HepG2 (cell line): ENCODE measurements around the gene RMI2. TPM values are rescaled to one million over a fixed set of nuclear protein-coding genes. Genes with fewer than 3 reads are reported as not detected.

Experiments
- NRL ChIP-seq: sonication (generic); formaldehyde crosslinking; IDR thresholded peaks from 2 replicates; pipeline ENCODE4 v1.5.0; 2020; ENCODE audit warnings: missing genetic modification reagents, mild to moderate bottlenecking, moderate library complexity, borderline replicate concordance
- PCBP2 ChIP-seq: fragments of 200-400 bp; formaldehyde crosslinking; optimal IDR thresholded peaks from 2 replicates; pipeline ENCODE3; 2018; ENCODE audit warnings: low read length, low read depth; ENCODE audit not compliant: poor library complexity, severe bottlenecking
- POLR2G ChIP-seq: fragments of 200-400 bp; formaldehyde crosslinking; IDR thresholded peaks from 2 replicates; pipeline ENCODE4 v1.6.1; 2018; ENCODE audit warnings: mild to moderate bottlenecking, low read depth, low read length, moderate library complexity
- PRDM15 ChIP-seq: sonication (generic); formaldehyde crosslinking; IDR thresholded peaks from 2 replicates; pipeline ENCODE4 v1.4.0; 2020; ENCODE audit warnings: missing genetic modification reagents
- RFXAP ChIP-seq: sonication (generic); formaldehyde crosslinking; IDR thresholded peaks from 2 replicates; pipeline ENCODE4 v1.4.0; 2020; ENCODE audit warnings: missing genetic modification reagents, borderline replicate concordance
- ZEB1 ChIP-seq: IDR thresholded peaks from 2 replicates; pipeline ENCODE4 v1.6.1; 2012; ENCODE audit warnings: mild to moderate bottlenecking, low read depth, inconsistent platforms; ENCODE audit not compliant: insufficient replicate concordance
- ZNF574 ChIP-seq: sonication (generic); formaldehyde crosslinking; IDR thresholded peaks from 2 replicates; pipeline ENCODE4 v1.4.0; 2020; ENCODE audit warnings: missing genetic modification reagents
- polyA plus RNA-seq, 8 experiments: library from polyadenylated mRNA; depleted of rRNA in 3 of 8; stranded (reverse) in 7 of 8; unstranded in 1 of 8; fragments of >200 nt; fragmentation: Illumina TruSeq in 4 of 8; extraction: Trizol in 4 of 8; gene quantifications; 2 replicates each; pipeline versions ENCODE4 v1.2.1 to v1.2.3, GENCODE V29; 2011 to 2016; ENCODE audit warnings: low read depth in 4 of 8, missing spikeins in 1 of 8, mixed read lengths in 1 of 8; ENCODE audit not compliant: insufficient read depth in 1 of 8
- total RNA-seq, 5 experiments: library from RNA; depleted of rRNA; stranded (reverse); fragments of >200 nt; fragmentation: Illumina TruSeq; extraction: Trizol; gene quantifications; 2 replicates each; pipeline ENCODE4 v1.2.3, GENCODE V29; 2016; ENCODE audit warnings: low read depth in 1 of 5

RMI2 gene
- total and polyA plus RNA-seq, 2 of the 13 experiments (the other 11 are each of a cell fraction or from before 2014, with no cell fraction given), result 24.5 to 55.7 TPM

GRCh38 chr16:11346700-11347319, 1.6 kb downstream of the RMI2 start (continued):
- TF ChIP-seq ZNF574 (CRISPR knock-in tag) (peak; percentile 39; the same call in 1 of the 2 replicates), PRDM15 (CRISPR knock-in tag) (0 out of 2 replicates have a peak, but pooled peaks have one; percentile 34), POLR2G (peak; percentile 59; the same call in 1 of the 2 replicates), PCBP2 (no peak), RFXAP (CRISPR knock-in tag) (0 out of 2 replicates have a peak, but pooled peaks have one; percentile 21), ZEB1 (no peak), NRL (CRISPR knock-in tag) (no peak; the same call in 1 of the 2 replicates)
